ENCODE data around the gene CSNK2B.
"Not testable (repeated sequence)": the region's sequence is repeated elsewhere in the genome, so short reads cannot be mapped to it uniquely, and the experiment has no call there.

CSNK2B gene

DNA sequence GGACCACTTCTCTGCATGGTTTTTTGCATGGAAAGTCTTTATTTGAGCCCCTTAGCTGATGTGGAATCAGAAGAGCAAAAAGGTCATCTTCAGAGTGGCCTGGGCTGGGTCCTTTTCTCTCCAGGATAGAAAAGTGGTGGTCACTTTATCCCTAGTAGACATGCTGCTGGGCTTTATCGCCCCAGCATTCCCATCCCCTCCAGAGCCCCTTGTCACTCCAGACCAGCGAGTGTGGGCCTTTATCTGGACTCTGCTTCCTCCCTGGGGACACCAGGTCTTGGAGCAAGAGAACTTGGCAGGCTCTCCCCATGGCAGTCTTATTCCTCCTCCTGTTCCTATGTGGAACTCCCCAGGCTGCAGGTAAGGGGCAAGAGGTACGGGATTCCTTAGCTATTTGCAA, 40.7 kb downstream of the CSNK2B start, which contains the start of gene LY6G6F:
Gene LY6G6F (plus strand): TSS at position 268 of the 400 bp plus-strand sequence. CDS start 41 bp downstream, at position 309.
- Mint-ChIP-seq H3K36me3 (peaks cover 8% of the 10 kb centered on the region), H3K4me3 (no peak within 1 kb of the TSS), H3K27ac (no peak within 1 kb of the TSS), H3K9me3 (no peaks in the 10 kb centered on the region), H3K4me1 (peaks cover 29% of the 10 kb centered on the region)
- DNase-seq (ENCODE audit: low spot score in 2 of 2) (no peak), ATAC-seq (no peak)

DNA sequence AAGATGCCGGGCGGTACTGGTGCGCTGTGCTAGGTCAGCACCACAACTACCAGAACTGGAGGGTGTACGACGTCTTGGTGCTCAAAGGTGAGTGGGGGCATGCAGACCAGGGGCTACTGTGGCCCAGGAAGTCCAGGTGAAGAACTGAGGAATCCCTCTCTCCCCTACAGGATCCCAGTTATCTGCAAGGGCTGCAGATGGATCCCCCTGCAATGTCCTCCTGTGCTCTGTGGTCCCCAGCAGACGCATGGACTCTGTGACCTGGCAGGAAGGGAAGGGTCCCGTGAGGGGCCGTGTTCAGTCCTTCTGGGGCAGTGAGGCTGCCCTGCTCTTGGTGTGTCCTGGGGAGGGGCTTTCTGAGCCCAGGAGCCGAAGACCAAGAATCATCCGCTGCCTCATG, 41.8 kb downstream of the CSNK2B start:
- Mint-ChIP-seq H3K4me3 (no peak overlapping the region), H3K36me3 (peaks cover 2% of the 10 kb centered on the region), H3K9me3 (no peaks in the 10 kb centered on the region), H3K27ac (no peak overlapping the region), H3K4me1 (peaks cover 24% of the 10 kb centered on the region)
- no peak for DNase-seq (ENCODE audit: low spot score in 2 of 2)
- no peak for ATAC-seq

DNA sequence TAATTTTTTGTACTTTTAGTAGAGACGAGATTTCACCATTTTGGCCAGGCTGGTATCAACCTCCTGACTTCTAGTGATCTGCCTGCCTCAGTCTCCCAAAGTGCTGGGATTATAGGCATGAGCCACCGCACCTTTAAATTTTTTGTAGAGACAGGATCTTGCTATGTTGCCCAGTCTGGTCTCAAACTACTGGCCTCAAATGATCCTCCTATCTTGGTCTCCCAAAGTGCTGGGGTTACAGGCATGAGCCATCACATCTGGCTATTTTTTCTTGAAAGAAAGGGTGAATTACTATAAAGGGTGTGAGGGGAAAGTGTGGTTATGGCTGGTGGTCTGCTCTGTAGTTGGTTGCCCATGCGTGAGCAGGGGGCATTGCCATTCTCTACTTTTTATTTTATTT, 42.3 kb downstream of the CSNK2B start:
- ATAC-seq (no peak), DNase-seq (ENCODE audit: low spot score in 2 of 2) (no peak)
- no peaks in the 10 kb centered on the region for H3K36me3 Mint-ChIP-seq
- H3K4me1 Mint-ChIP-seq, result peaks cover 22% of the 10 kb centered on the region
- no peak overlapping the region for H3K4me3 Mint-ChIP-seq
- no peaks in the 10 kb centered on the region for H3K9me3 Mint-ChIP-seq
- no peak overlapping the region for H3K27ac Mint-ChIP-seq

DNA sequence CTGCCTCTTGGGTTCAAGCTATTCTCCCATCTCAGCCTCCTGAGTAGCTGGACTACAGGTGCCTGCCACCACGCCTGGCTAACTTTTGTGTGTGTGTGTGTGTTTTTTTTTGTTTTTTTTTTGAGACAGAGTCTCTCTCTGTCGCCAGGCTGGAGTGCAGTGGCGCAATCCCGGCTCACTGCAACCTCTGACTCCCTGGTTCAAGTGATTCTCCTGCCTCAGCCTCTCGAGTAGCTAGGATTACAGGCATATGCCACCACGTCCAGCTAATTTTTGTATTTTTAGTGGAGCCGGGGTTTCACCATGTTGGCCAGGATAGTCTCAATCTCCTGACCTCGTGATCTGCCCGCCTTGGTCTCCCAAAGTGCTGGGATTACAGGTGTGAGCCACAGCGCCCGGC, 43.3 kb downstream of the CSNK2B start:
- not testable (repeated sequence) for H3K9me3 Mint-ChIP-seq; H3K4me3 Mint-ChIP-seq; H3K36me3 Mint-ChIP-seq; H3K27ac Mint-ChIP-seq; ATAC-seq; DNase-seq (ENCODE audit: low spot score in 2 of 2)
- H3K4me1 Mint-ChIP-seq, result peaks cover 18% of the 10 kb centered on the region

DNA sequence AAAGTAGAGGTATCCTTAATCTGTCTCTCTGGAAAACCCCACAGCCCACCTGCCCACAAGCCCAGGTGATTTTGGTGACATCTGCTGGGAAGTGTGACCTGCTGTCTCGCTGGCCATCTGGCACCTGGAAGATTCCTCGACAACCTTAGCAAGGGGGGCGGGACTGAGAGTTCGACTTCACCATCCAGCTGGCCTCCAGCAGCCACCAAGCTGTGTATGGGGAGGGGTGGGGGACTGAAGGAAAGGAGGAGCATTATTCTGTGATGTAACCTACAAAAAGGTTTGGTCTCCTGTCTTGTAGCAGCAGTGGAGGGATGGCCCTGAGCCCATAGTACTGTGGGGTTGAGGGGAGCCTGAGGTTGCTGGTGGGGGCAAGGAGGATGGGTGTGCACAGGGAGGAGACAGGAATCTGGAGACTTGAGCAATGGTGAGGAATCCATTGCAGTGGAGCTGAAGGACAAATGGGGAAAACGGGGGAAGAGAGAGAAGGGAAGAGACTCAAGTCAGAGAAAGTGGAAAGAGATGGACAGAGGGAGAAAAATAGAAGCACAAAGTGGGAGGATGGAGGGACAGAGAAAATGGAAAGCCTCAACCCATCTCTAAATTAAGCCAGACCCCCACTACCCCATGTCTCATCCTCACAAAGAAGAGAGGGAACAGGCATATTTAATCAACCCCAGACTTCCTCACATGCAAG, 44.8 kb downstream of the CSNK2B start:
- ATAC-seq, result no peak
- H3K9me3 Mint-ChIP-seq, result no peaks in the 10 kb centered on the region
- no peak for DNase-seq (ENCODE audit: low spot score in 2 of 2)
- peak overlapping the region; percentile 63 for H3K27ac Mint-ChIP-seq
- peak overlapping the region; percentile 26 for H3K4me3 Mint-ChIP-seq
- no peaks in the 10 kb centered on the region for H3K36me3 Mint-ChIP-seq
- peaks cover 18% of the 10 kb centered on the region for H3K4me1 Mint-ChIP-seq

DNA sequence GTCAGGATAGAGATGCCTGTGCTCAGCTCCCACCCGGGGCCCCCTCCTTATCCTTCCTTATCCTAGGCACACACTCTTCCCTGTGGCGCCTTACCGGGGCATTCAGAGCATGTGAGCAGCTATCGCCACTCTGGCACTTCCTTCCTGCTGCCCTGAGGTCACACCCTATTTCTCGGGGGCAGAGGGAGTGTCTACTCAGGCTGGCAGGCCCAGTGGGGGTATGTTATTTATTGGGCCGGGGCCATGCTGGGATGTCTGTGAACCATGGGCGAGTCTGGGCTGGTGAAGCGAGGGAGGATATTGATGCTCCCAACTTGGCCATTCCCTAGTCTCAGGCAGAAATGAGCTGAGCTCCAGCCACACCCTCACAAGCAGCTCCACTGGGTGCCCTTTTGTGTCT, 45.4 kb downstream of the CSNK2B start:
- ATAC-seq (peak; percentile 42), DNase-seq (ENCODE audit: low spot score in 2 of 2) (no peak)
- Mint-ChIP-seq H3K9me3 (no peaks in the 10 kb centered on the region), H3K36me3 (no peaks in the 10 kb centered on the region), H3K4me1 (peaks cover 18% of the 10 kb centered on the region), H3K4me3 (peak overlapping the region; percentile 26), H3K27ac (peak overlapping the region; percentile 63)

DNA sequence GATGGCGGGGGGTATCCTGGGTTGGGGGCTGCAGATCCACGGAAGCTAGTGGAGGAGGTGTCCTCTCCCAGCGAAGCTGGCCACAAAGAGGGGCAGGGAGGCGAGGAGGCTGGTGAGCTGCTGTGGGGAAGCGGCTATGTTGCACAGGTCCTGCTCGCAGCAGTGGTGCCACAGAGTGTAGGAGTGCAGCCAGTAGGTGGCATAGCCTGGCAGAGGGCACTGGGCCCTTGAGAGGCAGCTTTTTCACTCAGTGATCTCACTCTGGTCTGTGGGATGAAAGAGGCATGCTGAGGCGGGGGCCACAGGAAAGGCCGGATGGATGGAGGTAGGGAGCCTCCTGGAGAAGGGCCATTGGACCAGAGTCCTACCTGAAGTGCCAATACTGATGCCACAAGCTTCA, 46.4 kb downstream of the CSNK2B start:
- ATAC-seq, result peak; percentile 46

DNA sequence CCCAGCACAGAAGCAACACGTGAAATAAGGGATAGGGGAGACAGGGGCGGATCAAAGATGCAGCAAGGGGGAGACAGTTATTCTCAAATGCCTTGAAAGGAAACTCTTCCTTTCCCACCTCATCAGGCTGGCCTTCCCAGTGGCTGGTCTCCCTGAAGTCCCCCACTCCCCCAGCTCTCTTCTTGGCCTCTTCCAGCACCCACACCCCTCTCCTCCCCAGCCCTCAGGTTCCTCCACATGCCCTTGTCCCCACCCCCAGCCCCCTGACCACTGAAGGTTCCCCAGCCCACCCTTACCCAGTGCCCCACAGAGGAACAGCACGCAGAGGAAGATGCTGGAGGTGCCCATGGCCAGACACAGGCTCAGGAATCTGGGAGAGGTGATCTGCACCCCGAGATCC, 47.6 kb downstream of the CSNK2B start:
- Mint-ChIP-seq H3K27ac (no peak overlapping the region), H3K9me3 (no peaks in the 10 kb centered on the region), H3K4me3 (no peak overlapping the region), H3K36me3 (no peaks in the 10 kb centered on the region), H3K4me1 (peaks cover 18% of the 10 kb centered on the region)
- DNase-seq (ENCODE audit: low spot score in 2 of 2) (no peak), ATAC-seq (no peak)

More for the DNA sequence above, 46.4 kb downstream of the CSNK2B start:
- Mint-ChIP-seq H3K9me3 (no peaks in the 10 kb centered on the region), H3K4me1 (peaks cover 18% of the 10 kb centered on the region), H3K36me3 (no peaks in the 10 kb centered on the region), H3K27ac (peak overlapping the region; percentile 63), H3K4me3 (no peak overlapping the region)
- DNase-seq (ENCODE audit: low spot score in 2 of 2), result no peak

DNA sequence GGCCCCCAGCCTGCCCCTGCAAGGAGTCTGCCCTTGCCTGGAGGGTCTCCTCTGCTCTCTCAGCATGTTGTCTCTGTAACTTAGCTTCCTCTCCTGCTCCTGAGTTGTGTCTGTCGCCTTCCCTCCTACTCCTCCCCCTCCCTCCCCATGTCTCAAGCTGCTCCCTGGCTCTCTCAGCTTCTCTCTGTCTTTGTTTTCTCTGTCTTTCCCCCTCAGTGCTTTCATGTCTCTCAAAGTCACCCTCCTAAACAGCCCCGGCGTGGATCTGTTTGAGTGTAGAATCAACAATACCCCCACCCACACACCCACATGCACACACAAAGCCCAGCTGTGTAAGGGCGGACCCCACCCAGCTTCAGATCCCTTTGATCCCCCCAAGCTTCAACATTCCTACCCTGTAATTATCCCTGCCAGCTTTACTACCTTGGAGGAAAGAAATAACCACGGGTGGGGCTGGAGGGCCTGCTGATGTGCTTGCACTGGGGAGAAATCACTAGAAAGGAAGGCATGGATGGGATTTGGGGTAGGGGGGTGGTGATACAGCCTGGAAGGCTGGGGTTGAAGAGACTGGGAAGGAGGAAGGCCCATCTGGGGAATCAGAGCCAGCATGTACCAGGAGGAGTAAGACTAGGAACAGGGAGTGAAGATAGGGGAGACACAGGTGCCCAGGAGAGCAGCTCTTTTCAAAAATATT, 48.3 kb downstream of the CSNK2B start:
- ATAC-seq (no peak), DNase-seq (ENCODE audit: low spot score in 2 of 2) (no peak)
- Mint-ChIP-seq H3K4me3 (no peak overlapping the region), H3K9me3 (no peaks in the 10 kb centered on the region), H3K27ac (no peak overlapping the region), H3K4me1 (peaks cover 18% of the 10 kb centered on the region), H3K36me3 (no peaks in the 10 kb centered on the region)

DNA sequence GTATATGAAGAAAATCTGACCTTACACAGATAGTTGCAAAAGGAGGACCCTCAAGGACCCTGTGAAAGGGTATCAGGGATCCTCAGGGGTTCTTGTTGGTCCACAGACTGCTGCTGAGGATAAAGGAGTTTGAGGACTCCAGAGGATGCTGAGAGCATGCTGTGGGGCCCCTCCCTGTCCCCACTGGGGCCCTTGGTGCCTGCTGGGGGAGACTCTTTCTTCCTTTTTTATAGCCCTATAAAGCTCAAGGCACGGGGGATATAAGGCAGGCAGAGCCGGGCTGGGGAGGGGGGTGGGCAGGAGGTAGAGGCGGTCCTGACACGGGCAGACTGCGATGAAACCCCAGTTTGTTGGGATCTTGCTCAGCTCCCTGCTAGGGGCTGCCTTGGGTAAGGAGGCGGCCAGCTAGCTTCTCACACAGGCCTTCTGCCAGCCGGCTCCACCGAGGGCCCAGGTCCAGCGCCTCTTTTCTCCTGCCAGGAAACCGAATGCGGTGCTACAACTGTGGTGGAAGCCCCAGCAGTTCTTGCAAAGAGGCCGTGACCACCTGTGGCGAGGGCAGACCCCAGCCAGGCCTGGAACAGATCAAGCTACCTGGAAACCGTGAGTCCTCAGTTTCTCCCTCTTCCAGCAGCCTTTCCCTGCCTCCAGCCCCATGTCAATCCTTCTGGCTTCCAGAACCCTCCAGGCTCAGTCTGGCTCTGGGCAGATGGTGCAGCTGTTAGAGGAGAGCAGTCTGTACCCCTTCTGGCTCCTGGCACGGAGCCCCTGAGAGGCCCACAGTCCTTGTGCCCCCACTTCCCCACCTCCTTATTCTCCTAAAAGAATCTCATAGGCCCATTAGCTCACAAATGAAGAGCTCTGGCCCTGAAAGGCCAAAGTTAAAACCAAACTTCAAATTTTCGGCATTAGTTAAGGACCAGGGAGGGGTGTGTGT, 49.4 kb downstream of the CSNK2B start, which contains the start of gene LY6G6D:
Gene LY6G6D (plus strand): TSS at position 327 of the 937 bp plus-strand sequence. CDS start 8 bp downstream, at position 335.
- peaks cover 18% of the 10 kb centered on the region for H3K4me1 Mint-ChIP-seq
- no peak within 1 kb of the TSS for H3K27ac Mint-ChIP-seq
- H3K4me3 Mint-ChIP-seq, result no peak within 1 kb of the TSS
- DNase-seq (ENCODE audit: low spot score in 2 of 2) (no peak), ATAC-seq (no peak)
- H3K36me3 Mint-ChIP-seq, result no peaks in the 10 kb centered on the region
- no peaks in the 10 kb centered on the region for H3K9me3 Mint-ChIP-seq

DNA sequence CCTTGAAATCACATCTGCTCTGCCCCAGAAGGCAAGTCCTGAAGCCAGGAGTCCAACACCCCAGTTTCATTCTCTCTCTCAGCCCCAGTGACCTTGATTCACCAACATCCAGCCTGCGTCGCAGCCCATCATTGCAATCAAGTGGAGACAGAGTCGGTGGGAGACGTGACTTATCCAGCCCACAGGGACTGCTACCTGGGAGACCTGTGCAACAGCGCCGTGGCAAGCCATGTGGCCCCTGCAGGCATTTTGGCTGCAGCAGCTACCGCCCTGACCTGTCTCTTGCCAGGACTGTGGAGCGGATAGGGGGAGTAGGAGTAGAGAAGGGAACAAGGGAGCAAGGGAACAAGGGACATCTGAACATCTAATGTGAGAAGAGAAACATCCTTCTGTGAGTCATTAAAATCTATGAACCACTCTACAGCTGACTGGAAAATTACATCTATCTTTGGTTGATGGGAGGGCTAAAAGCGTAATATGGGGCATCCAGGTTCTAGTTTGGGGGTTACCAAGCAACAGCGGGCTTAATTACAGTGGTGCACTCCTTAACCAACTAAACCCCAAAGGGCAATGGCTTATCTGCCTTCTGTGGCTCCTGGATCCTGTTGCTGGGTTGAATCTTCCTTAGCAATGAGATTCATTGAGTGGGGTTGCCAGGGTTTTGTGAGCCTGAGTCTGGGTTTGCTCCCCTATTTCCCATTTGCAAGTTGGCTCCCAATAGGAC, 51.8 kb downstream of the CSNK2B start:
- no peak overlapping the region for H3K27ac Mint-ChIP-seq
- H3K9me3 Mint-ChIP-seq, result no peaks in the 10 kb centered on the region
- H3K4me3 Mint-ChIP-seq, result no peak overlapping the region
- no peaks in the 10 kb centered on the region for H3K36me3 Mint-ChIP-seq
- no peak for DNase-seq (ENCODE audit: low spot score in 2 of 2)
- no peaks in the 10 kb centered on the region for H3K4me1 Mint-ChIP-seq
- no peak for ATAC-seq

DNA sequence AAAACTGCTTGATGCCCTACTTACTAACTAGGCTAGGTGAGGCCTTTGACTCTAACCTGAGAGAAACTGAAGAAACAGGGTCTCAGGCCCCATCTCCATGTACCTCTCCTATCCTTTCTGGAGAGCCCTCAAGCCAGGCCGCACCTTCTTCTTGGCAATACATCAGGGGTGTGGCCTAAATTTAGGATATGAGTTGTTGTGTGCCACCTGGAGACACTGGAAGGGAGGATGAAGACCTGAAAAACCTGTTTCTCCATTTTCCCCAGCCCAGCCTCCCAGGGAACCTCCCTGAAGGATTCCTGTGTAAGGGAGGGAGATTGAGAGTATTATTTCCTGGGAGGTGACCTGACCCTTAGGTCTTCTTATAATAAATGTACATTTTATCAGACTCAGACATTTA, 52.4 kb downstream of the CSNK2B start:
- H3K9me3 Mint-ChIP-seq, result no peaks in the 10 kb centered on the region
- no peaks in the 10 kb centered on the region for H3K4me1 Mint-ChIP-seq
- H3K27ac Mint-ChIP-seq, result peak overlapping the region; percentile 10
- ATAC-seq (no peak), DNase-seq (ENCODE audit: low spot score in 2 of 2) (no peak)
- H3K4me3 Mint-ChIP-seq, result no peak overlapping the region
- peaks cover under 1% of the 10 kb centered on the region for H3K36me3 Mint-ChIP-seq

DNA sequence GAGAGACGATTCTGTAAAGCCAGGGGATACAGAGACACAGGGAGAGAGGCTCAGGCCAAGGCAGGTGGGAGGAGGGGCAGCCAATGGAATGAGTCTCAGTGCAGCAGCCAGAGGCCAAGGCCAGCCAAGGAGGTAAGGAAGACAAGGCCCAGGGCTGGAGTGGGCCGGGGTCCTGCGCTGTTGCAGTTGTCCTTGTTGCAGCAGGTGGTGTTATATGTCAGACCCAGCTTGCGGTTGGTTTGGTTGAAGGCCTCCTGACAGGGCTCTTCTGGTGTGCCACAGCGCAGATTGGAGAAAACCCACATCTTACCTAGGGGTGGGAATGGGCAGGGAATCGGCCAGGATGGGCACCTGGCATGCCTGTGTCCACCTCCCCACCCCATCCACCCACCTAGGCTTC, 53.1 kb downstream of the CSNK2B start:
- peak overlapping the region; percentile 60 for H3K27ac Mint-ChIP-seq
- peaks cover 4% of the 10 kb centered on the region for H3K4me1 Mint-ChIP-seq
- no peak for DNase-seq (ENCODE audit: low spot score in 2 of 2)
- peaks cover 8% of the 10 kb centered on the region for H3K36me3 Mint-ChIP-seq
- ATAC-seq, result no peak
- no peaks in the 10 kb centered on the region for H3K9me3 Mint-ChIP-seq
- no peak overlapping the region for H3K4me3 Mint-ChIP-seq
